ENCODE data around the gene STATH.
"Not testable (repeated sequence)": the region's sequence is repeated elsewhere in the genome, so short reads cannot be mapped to it uniquely, and the experiment has no call there.

STATH gene

DNA sequence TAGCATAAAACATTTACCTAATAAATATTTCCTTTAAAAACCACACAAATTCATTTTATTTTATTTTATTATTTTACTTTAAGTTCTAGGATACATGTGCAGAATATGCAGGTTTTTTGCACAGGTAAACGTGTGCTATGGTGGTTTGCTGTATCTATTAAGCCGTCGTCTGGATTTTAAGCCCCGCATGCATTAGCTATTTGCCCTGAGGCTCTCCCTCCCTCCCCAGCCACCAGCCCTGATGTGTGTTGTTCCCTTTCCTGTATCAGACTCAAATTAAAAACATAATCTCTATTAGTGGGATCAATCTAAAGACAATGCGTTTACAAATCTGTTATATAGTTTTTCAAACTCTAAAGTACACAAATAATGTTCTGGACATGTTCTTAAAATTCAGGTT is 31.2 kb downstream of the STATH start:
- TF ChIP-seq MYC (IDR thresholded peaks at IDR 0.05; ENCODE audit: low read depth, low read length) (no peak), MAX (IDR thresholded peaks at IDR 0.05; ENCODE audit: low read depth, low read length) (no peak), POLR2A (IDR thresholded peaks at IDR 0.05; ENCODE audit: extremely low read depth, insufficient read length) (no peak)
- TF ChIP-seq, protein P1, sequence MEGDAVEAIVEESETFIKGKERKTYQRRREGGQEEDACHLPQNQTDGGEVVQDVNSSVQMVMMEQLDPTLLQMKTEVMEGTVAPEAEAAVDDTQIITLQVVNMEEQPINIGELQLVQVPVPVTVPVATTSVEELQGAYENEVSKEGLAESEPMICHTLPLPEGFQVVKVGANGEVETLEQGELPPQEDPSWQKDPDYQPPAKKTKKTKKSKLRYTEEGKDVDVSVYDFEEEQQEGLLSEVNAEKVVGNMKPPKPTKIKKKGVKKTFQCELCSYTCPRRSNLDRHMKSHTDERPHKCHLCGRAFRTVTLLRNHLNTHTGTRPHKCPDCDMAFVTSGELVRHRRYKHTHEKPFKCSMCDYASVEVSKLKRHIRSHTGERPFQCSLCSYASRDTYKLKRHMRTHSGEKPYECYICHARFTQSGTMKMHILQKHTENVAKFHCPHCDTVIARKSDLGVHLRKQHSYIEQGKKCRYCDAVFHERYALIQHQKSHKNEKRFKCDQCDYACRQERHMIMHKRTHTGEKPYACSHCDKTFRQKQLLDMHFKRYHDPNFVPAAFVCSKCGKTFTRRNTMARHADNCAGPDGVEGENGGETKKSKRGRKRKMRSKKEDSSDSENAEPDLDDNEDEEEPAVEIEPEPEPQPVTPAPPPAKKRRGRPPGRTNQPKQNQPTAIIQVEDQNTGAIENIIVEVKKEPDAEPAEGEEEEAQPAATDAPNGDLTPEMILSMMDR (IDR thresholded peaks at IDR 0.05; ENCODE audit: low read depth, low read length) = no peak
- no peak for DNase-seq (ENCODE audit: low read depth)
- H3K4me3 ChIP-seq (ENCODE audit: low read depth, low read length) = no peak overlapping the region

GRCh38 chr4:70028159-70028558 is 32.4 kb downstream of the STATH start, which contains the start of gene HTN3:
Gene HTN3 (plus strand): TSS chr4:70028459. CDS start chr4:70030741, 2,282 bp downstream.
- not testable (repeated sequence) for H3K4me3 ChIP-seq (ENCODE audit: low read depth, low read length); DNase-seq (ENCODE audit: low read depth)

DNA sequence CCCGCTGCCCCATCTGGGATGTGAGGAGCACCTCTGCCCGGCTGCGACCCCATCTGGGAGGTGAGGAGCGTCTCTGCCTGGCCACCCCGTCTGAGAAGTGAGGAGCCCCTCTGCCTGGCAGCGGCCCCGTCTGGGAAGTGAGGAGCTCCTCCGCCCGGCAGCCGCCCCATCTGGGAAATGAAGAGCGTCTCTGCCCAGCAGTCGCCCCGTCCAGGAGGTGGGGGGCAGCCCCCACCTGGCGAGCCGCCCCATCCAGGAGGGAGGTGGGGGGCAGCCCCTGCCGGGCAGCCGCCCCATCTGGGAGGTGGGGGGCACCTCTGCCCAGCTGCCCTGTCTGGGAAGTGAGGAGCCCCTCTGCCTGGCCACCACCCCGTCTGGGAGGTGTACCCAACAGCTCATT is 41.8 kb downstream of the STATH start:
- not testable (repeated sequence) for DNase-seq (ENCODE audit: low read depth); H3K4me3 ChIP-seq (ENCODE audit: low read depth, low read length)

DNA sequence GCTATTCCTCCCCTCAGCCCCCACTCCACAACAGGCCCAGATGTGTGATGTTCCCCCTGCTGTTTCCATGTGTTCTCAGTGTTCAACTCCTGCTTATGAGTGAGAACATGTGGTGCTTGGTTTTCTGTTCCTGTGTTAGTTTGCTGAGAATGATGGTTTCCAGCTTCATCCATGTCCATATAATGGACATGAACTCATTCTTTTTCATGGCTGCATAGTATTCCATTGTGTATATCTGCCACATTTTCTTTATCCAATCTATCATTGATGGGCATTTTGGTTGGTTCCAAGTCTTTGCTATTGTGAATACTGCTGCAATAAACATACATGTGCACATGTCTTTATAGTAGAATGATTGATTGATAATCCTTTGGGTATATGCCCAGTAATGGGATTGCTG is 44.2 kb downstream of the STATH start:
- H3K4me3 ChIP-seq (ENCODE audit: low read depth, low read length); DNase-seq (ENCODE audit: low read depth): not testable (repeated sequence)

DNA sequence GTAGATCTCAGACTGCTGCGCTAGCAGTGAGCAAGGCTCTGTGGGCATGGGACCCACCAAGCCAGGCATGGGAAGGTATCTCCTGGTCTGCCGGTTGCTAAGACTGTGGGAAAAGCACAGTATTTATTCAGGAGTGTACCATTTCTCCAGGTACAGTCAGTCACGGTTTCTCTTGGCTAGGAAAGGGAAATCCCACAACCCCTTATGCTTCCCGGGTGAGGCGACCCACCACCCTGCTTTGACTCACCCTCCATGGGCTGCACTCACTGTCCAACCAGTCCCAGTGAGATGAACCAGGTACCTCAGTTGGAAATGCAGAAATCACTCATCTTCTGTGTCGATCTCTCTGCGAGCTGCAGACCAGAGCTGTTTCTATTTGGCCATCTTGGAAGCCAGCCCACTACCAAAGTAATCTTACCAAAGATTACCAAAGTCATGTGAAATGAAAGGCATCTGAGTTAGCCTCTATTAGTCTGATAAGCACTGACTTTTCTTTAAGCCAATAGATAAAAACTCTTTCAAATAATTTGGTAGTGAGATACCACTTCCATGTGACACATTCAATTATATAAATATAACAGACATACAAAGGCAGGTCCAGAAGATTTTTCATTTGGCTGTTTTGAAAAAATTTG is 46.0 kb downstream of the STATH start:
- H3K4me3 ChIP-seq (ENCODE audit: low read depth, low read length) = no peak overlapping the region
- TF ChIP-seq MYC (IDR thresholded peaks at IDR 0.05; ENCODE audit: low read depth, low read length) (no peak), POLR2A (IDR thresholded peaks at IDR 0.05; ENCODE audit: extremely low read depth, insufficient read length) (no peak)
- no peak for DNase-seq (ENCODE audit: low read depth)

GRCh38 chr4:70050138-70050537 is 54.4 kb downstream of the STATH start, which contains the start of gene HTN1:
Gene HTN1 (plus strand): TSS chr4:70050438. CDS start chr4:70053077, 2,639 bp downstream.
- not testable (repeated sequence) for DNase-seq (ENCODE audit: low read depth); H3K4me3 ChIP-seq (ENCODE audit: low read depth, low read length)
